H9 (cell line): ENCODE measurements around the gene ARID2. TPM values are rescaled to one million over a fixed set of nuclear protein-coding genes. Genes with fewer than 3 reads are reported as not detected.

Experiments used
- DNase-seq: peaks from one replicate; pipeline ENCODE4 v3.0.0-alpha.2; 2017
- H2AFZ ChIP-seq: one replicate; pipeline ENCODE4 v1.6.1; 2013; ENCODE audit warnings: mild to moderate bottlenecking, low read length, control low read depth, moderate library complexity
- H2AK5ac ChIP-seq: 2 replicates; pipeline ENCODE4 v1.6.1; 2013; ENCODE audit warnings: low read length, control low read depth, mixed read lengths; ENCODE audit not compliant: insufficient read length
- H2BK120ac ChIP-seq: one replicate; pipeline ENCODE4 v1.6.1; 2013; ENCODE audit warnings: low read depth, mild to moderate bottlenecking, low read length, control low read depth, inconsistent platforms; ENCODE audit not compliant: poor library complexity, severe bottlenecking
- H2BK12ac ChIP-seq: 2 replicates; pipeline ENCODE4 v1.6.1; 2013; ENCODE audit warnings: low read length, control low read depth, mixed read lengths, low read depth; ENCODE audit not compliant: insufficient read length
- H2BK15ac ChIP-seq: 2 replicates; pipeline ENCODE4 v1.6.1; 2013; ENCODE audit warnings: low read depth, low read length, control low read depth
- H2BK20ac ChIP-seq: one replicate; pipeline ENCODE4 v1.6.1; 2013; ENCODE audit warnings: low read depth, mild to moderate bottlenecking, low read length, control low read depth, inconsistent platforms; ENCODE audit not compliant: poor library complexity, severe bottlenecking
- H2BK5ac ChIP-seq: 2 replicates; pipeline ENCODE4 v1.6.1; 2013; ENCODE audit warnings: low read length, control low read depth, mixed read lengths; ENCODE audit not compliant: insufficient read length
- H3K14ac ChIP-seq: 2 replicates; pipeline ENCODE4 v1.6.1; 2013; ENCODE audit warnings: low read length, control low read depth; ENCODE audit not compliant: insufficient read depth
- H3K18ac ChIP-seq: 2 replicates; pipeline ENCODE4 v1.6.1; 2013; ENCODE audit warnings: low read depth, mild to moderate bottlenecking, mixed read lengths, low read length, control low read depth; ENCODE audit not compliant: insufficient read length
- H3K23ac ChIP-seq: 2 replicates; pipeline ENCODE4 v1.6.1; 2013; ENCODE audit warnings: low read length, control low read depth, mixed read lengths, low read depth; ENCODE audit not compliant: insufficient read length
- H3K23me2 ChIP-seq: 2 replicates; pipeline ENCODE4 v1.6.1; 2013; ENCODE audit warnings: low read depth, mild to moderate bottlenecking, mixed read lengths, low read length, control low read depth; ENCODE audit not compliant: insufficient read length, poor library complexity, severe bottlenecking
- H3K27ac ChIP-seq: 2 replicates; pipeline ENCODE4 v1.5.1; 2013; ENCODE audit warnings: low read length, control low read depth, mixed read lengths, low read depth; ENCODE audit not compliant: insufficient read length
- H3K27me3 ChIP-seq: 2 replicates; pipeline ENCODE4 v1.6.1; 2013; ENCODE audit warnings: low read length, control low read depth, inconsistent platforms; ENCODE audit not compliant: insufficient read depth
- H3K4ac ChIP-seq: 2 replicates; pipeline ENCODE4 v1.6.1; 2013; ENCODE audit warnings: low read depth, mild to moderate bottlenecking, control low read depth, inconsistent platforms, low read length, moderate library complexity
- H3K4me1 ChIP-seq: 2 replicates; pipeline ENCODE4 v1.6.1; 2013; ENCODE audit warnings: low read length, control low read depth, inconsistent platforms; ENCODE audit not compliant: insufficient read depth
- H3K4me2 ChIP-seq: 2 replicates; pipeline ENCODE4 v1.6.1; 2013; ENCODE audit warnings: low read length, control low read depth, mixed read lengths; ENCODE audit not compliant: insufficient read length, insufficient read depth
- H3K56ac ChIP-seq: 2 replicates; pipeline ENCODE4 v1.6.1; 2013; ENCODE audit warnings: low read depth, mild to moderate bottlenecking, mixed read lengths, low read length, control low read depth; ENCODE audit not compliant: insufficient read length
- H3K79me1 ChIP-seq: 2 replicates; pipeline ENCODE4 v1.6.1; 2013; ENCODE audit warnings: low read depth, mild to moderate bottlenecking, moderate library complexity, low read length, control low read depth, inconsistent platforms; ENCODE audit not compliant: insufficient read depth, poor library complexity, severe bottlenecking
- H3K79me2 ChIP-seq: 2 replicates; pipeline ENCODE4 v1.6.1; 2013; ENCODE audit warnings: low read length, control low read depth, inconsistent platforms; ENCODE audit not compliant: insufficient read depth
- H3K9ac ChIP-seq: 2 replicates; pipeline ENCODE4 v1.6.1; 2013; ENCODE audit warnings: low read length, control low read depth, mixed read lengths; ENCODE audit not compliant: insufficient read length; ENCODE audit errors: extremely low read depth
- H3K9me3 ChIP-seq: one replicate; pipeline ENCODE4 v1.6.1; 2013; ENCODE audit warnings: low read depth, low read length, inconsistent platforms; ENCODE audit not compliant: control insufficient read depth
- H3T11ph ChIP-seq: one replicate; pipeline ENCODE4 v1.6.1; 2013; ENCODE audit warnings: mild to moderate bottlenecking, low read length, control low read depth, inconsistent platforms
- H4K20me1 ChIP-seq: one replicate; pipeline ENCODE4 v1.6.1; 2013; ENCODE audit not compliant: control insufficient read depth, insufficient read length, insufficient read depth
- H4K5ac ChIP-seq: 2 replicates; pipeline ENCODE4 v1.6.1; 2013; ENCODE audit warnings: low read depth, mild to moderate bottlenecking, mixed read lengths, low read length, control low read depth; ENCODE audit not compliant: insufficient read length
- H4K8ac ChIP-seq: replicated peaks from 2 replicates; pipeline ENCODE4 v1.6.1; 2013; ENCODE audit warnings: low read length, control low read depth, mixed read lengths, low read depth; ENCODE audit not compliant: insufficient read length
- H4K91ac ChIP-seq: 2 replicates; pipeline ENCODE4 v1.6.1; 2013; ENCODE audit warnings: low read depth, mild to moderate bottlenecking, moderate library complexity, mixed read lengths, low read length, control low read depth; ENCODE audit not compliant: insufficient read length
- H3K27ac Mint-ChIP-seq, 3 experiments: 2 replicates in 2 of 3; 3 replicates in 1 of 3; pipeline ENCODE4 v1.8.0; 2020 to 2021; ENCODE audit warnings: mixed read lengths in 3 of 3, mild to moderate bottlenecking in 1 of 3, moderate library complexity in 1 of 3
- H3K27me3 Mint-ChIP-seq: 2 replicates; pipeline ENCODE4 v1.8.0; 2021; ENCODE audit warnings: low read depth, mild to moderate bottlenecking, moderate library complexity, mixed read lengths
- H3K36me3 Mint-ChIP-seq, 3 experiments: 2 replicates in 2 of 3; 3 replicates in 1 of 3; pipeline ENCODE4 v1.8.0; 2020 to 2021; ENCODE audit warnings: low read depth in 3 of 3, mixed read lengths in 3 of 3; ENCODE audit not compliant: insufficient read depth in 1 of 3
- H3K4me1 Mint-ChIP-seq, 2 experiments: 2 replicates each; pipeline ENCODE4 v1.8.0; 2020; ENCODE audit warnings: mixed read lengths in 2 of 2
- H3K4me3 Mint-ChIP-seq, 2 experiments: 2 replicates in 1 of 2; 3 replicates in 1 of 2; pipeline ENCODE4 v1.8.0; 2020 to 2021; ENCODE audit warnings: mild to moderate bottlenecking in 2 of 2, mixed read lengths in 2 of 2, moderate library complexity in 1 of 2
- H3K9me3 Mint-ChIP-seq, 2 experiments: 2 replicates in 1 of 2; 3 replicates in 1 of 2; pipeline ENCODE4 v1.8.0; 2020; ENCODE audit warnings: mild to moderate bottlenecking in 2 of 2, mixed read lengths in 2 of 2, moderate library complexity in 1 of 2
- CTCF ChIP-seq: fragments of 200-600 bp; sonication (generic); conservative IDR thresholded peaks from 3 replicates; pipeline ENCODE4 v1.8.0; 2021; ENCODE audit warnings: antibody characterized with exemption, mild to moderate bottlenecking
- WGBS: extraction: QIAGEN DNeasy Blood & Tissue Kit; methylation state at CpG from one replicate; pipeline ENCODE4 v1.1.7; 2013; ENCODE audit warnings: missing lambda C conversion rate, low lambda C conversion rate, mixed read lengths; ENCODE audit not compliant: insufficient read length; ENCODE audit errors: extremely low coverage; 5-methylcytosine and 5-hydroxymethylcytosine counted together
- total RNA-seq: library from RNA; stranded (reverse); gene quantifications from 2 replicates; pipeline ENCODE4 v1.2.1, GENCODE V29; 2021

The ARID2 gene
- total RNA-seq, 1 experiment from 2014 or later = 63.8 TPM

- H4K5ac ChIP-seq = no peak overlapping the region
- no peak overlapping the region for H2BK12ac ChIP-seq
- no peaks in the 10 kb centered on the region for H3K9me3 ChIP-seq
- no peak for TF ChIP-seq CTCF
- H3K27ac ChIP-seq = no peak overlapping the region
- H3K4me2 ChIP-seq = no peak overlapping the region
- no peak overlapping the region for H2AFZ ChIP-seq
- no peak overlapping the region for H3K18ac ChIP-seq
- H3K27me3 Mint-ChIP-seq = no peaks in the 10 kb centered on the region
- H3K9ac ChIP-seq = no peak overlapping the region
- no peak overlapping the region for H2AK5ac ChIP-seq
- no peak overlapping the region for H2BK120ac ChIP-seq
- H2BK15ac ChIP-seq = no peak overlapping the region
- no peak overlapping the region for H3K14ac ChIP-seq
- H4K8ac ChIP-seq = no peak overlapping the region
- H3K56ac ChIP-seq = no peak overlapping the region
- H3K27ac Mint-ChIP-seq = no peak overlapping the region
- no peak overlapping the region for H2BK5ac ChIP-seq
- H3K23ac ChIP-seq = no peak overlapping the region
- WGBS = no CpG with 5 or more reads among the region's 3 CpGs
- H4K91ac ChIP-seq = no peak overlapping the region
- H3K36me3 Mint-ChIP-seq = peaks cover 30 to 63% (median 57%) of the 10 kb centered on the region in 3 experiments; a peak in 6 of 7 replicates
- H3K9me3 Mint-ChIP-seq = no peaks in the 10 kb centered on the region
- no peak for DNase-seq
- no peaks in the 10 kb centered on the region for H4K20me1 ChIP-seq
- H3K4me3 Mint-ChIP-seq = no peak overlapping the region
- no peaks in the 10 kb centered on the region for H3K23me2 ChIP-seq
- H3K4me1 Mint-ChIP-seq = no peaks in the 10 kb centered on the region
- no peaks in the 10 kb centered on the region for H3K79me1 ChIP-seq
- H2BK20ac ChIP-seq = no peak overlapping the region
- H3T11ph ChIP-seq = no peak overlapping the region
- H3K4me1 ChIP-seq = no peaks in the 10 kb centered on the region
- H3K27me3 ChIP-seq = no peaks in the 10 kb centered on the region; the same call in 1 of the 2 replicates
- H3K79me2 ChIP-seq = no peaks in the 10 kb centered on the region
- H3K4ac ChIP-seq = no peak overlapping the region
Observed at GRCh38 chr12:45849289-45849688, 119.8 kb downstream of the ARID2 start.
